GM18505 (cell line): ENCODE measurements around the gene AURKAIP1.
A peak's percentile ranks its signal among the peaks of the same experiment; 100 is the strongest.

Source experiments
- ATAC-seq: cut with Tn5 transposase; IDR thresholded peaks from one replicate; pipeline ENCODE4 v1.9.1; 2021; ENCODE audit not compliant: unreplicated experiment
- POLR2A ChIP-seq: IDR thresholded peaks from 4 replicates; pipeline ENCODE4 v1.6.1; 2011; ENCODE audit warnings: borderline replicate concordance; ENCODE audit not compliant: insufficient read depth, insufficient read length; ENCODE audit errors: extremely low read depth

The AURKAIP1 gene

GRCh38 chr1:1356166-1356795 lies 18.7 kb downstream of the AURKAIP1 start:
- no peak for TF ChIP-seq POLR2A
- ATAC-seq = no peak

- ATAC-seq = no peak
- TF ChIP-seq POLR2A = no peak
These were observed 19.6 kb downstream of the AURKAIP1 start for GRCh38 chr1:1355416-1355815.

GRCh38 chr1:1354271-1355247 lies 20.4 kb downstream of the AURKAIP1 start:
- TF ChIP-seq POLR2A = no peak
- no peak for ATAC-seq

GRCh38 chr1:1353389-1354151 lies 21.4 kb downstream of the AURKAIP1 start:
- no peak for TF ChIP-seq POLR2A
- no peak for ATAC-seq

- no peak for TF ChIP-seq POLR2A
These were observed 22.1 kb downstream of the AURKAIP1 start for GRCh38 chr1:1352786-1353388.

GRCh38 chr1:1351511-1352427 lies 23.2 kb downstream of the AURKAIP1 start:
- no peak for ATAC-seq
- no peak for TF ChIP-seq POLR2A

More at GRCh38 chr1:1352786-1353388, 22.1 kb downstream of the AURKAIP1 start:
- ATAC-seq = no peak

- TF ChIP-seq POLR2A = peak; percentile 67
- ATAC-seq = peak; percentile 58
These were observed 25.6 kb downstream of the AURKAIP1 start, which contains the start of gene DVL1 for GRCh38 chr1:1349256-1350012. TSS of gene DVL1 (minus strand) at chr1:1349418. CDS start at chr1:1349065, 353 bp downstream.

- ATAC-seq = peak; percentile 37
- no peak for TF ChIP-seq POLR2A
These were observed 26.4 kb downstream of the AURKAIP1 start for GRCh38 chr1:1348420-1349255.

- no peak for TF ChIP-seq POLR2A
- ATAC-seq = no peak
These were observed 27.2 kb downstream of the AURKAIP1 start for GRCh38 chr1:1347663-1348419.

- no peak for TF ChIP-seq POLR2A
- ATAC-seq = no peak
These were observed 27.9 kb downstream of the AURKAIP1 start for GRCh38 chr1:1347026-1347595.

- no peak for TF ChIP-seq POLR2A
These were observed 28.5 kb downstream of the AURKAIP1 start for GRCh38 chr1:1346501-1346890.

More at GRCh38 chr1:1346501-1346890, 28.5 kb downstream of the AURKAIP1 start:
- no peak for ATAC-seq
